ENCODE results near the gene OR8B8.
"Not testable (repeated sequence)": the region's sequence is repeated elsewhere in the genome, so short reads cannot be mapped to it uniquely, and the experiment has no call there.

OR8B8 gene

GRCh38 chr11:124415356-124415923, 30.1 kb downstream of the OR8B8 start:
- no peak overlapping the region for H3K9ac ChIP-seq (ENCODE audit: insufficient read length, low read depth)
- TF ChIP-seq SUZ12 (IDR thresholded peaks at IDR 0.05; ENCODE audit: extremely low read depth, insufficient read depth, insufficient read length) (no peak), YY1 (IDR thresholded peaks at IDR 0.05; ENCODE audit: insufficient read depth, insufficient read length) (no peak), ZNF274 (IDR thresholded peaks at IDR 0.05; ENCODE audit: low read depth, low read length) (no peak)
- no peaks in the 10 kb centered on the region for H3K27me3 ChIP-seq (ENCODE audit: insufficient read depth, insufficient read length)
- no peaks in the 10 kb centered on the region for H3K4me1 ChIP-seq (ENCODE audit: insufficient read depth, insufficient read length)
- DNase-seq (ENCODE audit: low read depth, low spot score), result peak; percentile 39
- H3K4me3 ChIP-seq (ENCODE audit: insufficient read length, low read depth), result no peak overlapping the region
- H3K36me3 ChIP-seq (ENCODE audit: insufficient read depth, insufficient read length, low read length), result no peaks in the 10 kb centered on the region
- no peaks in the 10 kb centered on the region for H3K9me3 ChIP-seq (ENCODE audit: insufficient read depth, low read length)

GRCh38 chr11:124409906-124410305, 35.6 kb downstream of the OR8B8 start:
- no peak for TF ChIP-seq SUZ12 (IDR thresholded peaks at IDR 0.05; ENCODE audit: extremely low read depth, insufficient read depth, insufficient read length)
- no peak for TF ChIP-seq ZNF274 (IDR thresholded peaks at IDR 0.05; ENCODE audit: low read depth, low read length)
- no peak for TF ChIP-seq YY1 (IDR thresholded peaks at IDR 0.05; ENCODE audit: insufficient read depth, insufficient read length)
- H3K36me3 ChIP-seq (ENCODE audit: insufficient read depth, insufficient read length, low read length), result no peaks in the 10 kb centered on the region
- H3K9me3 ChIP-seq (ENCODE audit: insufficient read depth, low read length), result no peaks in the 10 kb centered on the region
- no peaks in the 10 kb centered on the region for H3K27me3 ChIP-seq (ENCODE audit: insufficient read depth, insufficient read length)
- no peaks in the 10 kb centered on the region for H3K4me1 ChIP-seq (ENCODE audit: insufficient read depth, insufficient read length)
- H3K9ac ChIP-seq (ENCODE audit: insufficient read length, low read depth), result no peak overlapping the region
- no peak for DNase-seq (ENCODE audit: low read depth, low spot score)
- no peak overlapping the region for H3K4me3 ChIP-seq (ENCODE audit: insufficient read length, low read depth)

- H3K4me1 ChIP-seq (ENCODE audit: insufficient read depth, insufficient read length), result no peaks in the 10 kb centered on the region
- no peaks in the 10 kb centered on the region for H3K27me3 ChIP-seq (ENCODE audit: insufficient read depth, insufficient read length)
- H3K9me3 ChIP-seq (ENCODE audit: insufficient read depth, low read length), result peaks cover 6% of the 10 kb centered on the region; the same call in 1 of the 2 replicates
- H3K4me3 ChIP-seq (ENCODE audit: insufficient read length, low read depth), result no peak overlapping the region
- TF ChIP-seq YY1 (IDR thresholded peaks at IDR 0.05; ENCODE audit: insufficient read depth, insufficient read length), result no peak
- TF ChIP-seq ZNF274 (IDR thresholded peaks at IDR 0.05; ENCODE audit: low read depth, low read length), result no peak
- TF ChIP-seq SUZ12 (IDR thresholded peaks at IDR 0.05; ENCODE audit: extremely low read depth, insufficient read depth, insufficient read length), result no peak
- no peak for DNase-seq (ENCODE audit: low read depth, low spot score)
- H3K9ac ChIP-seq (ENCODE audit: insufficient read length, low read depth), result no peak overlapping the region
- H3K36me3 ChIP-seq (ENCODE audit: insufficient read depth, insufficient read length, low read length), result no peaks in the 10 kb centered on the region
These were observed 39.9 kb downstream of the OR8B8 start for GRCh38 chr11:124405581-124405980.

- H3K9me3 ChIP-seq (ENCODE audit: insufficient read depth, low read length); H3K4me3 ChIP-seq (ENCODE audit: insufficient read length, low read depth); H3K36me3 ChIP-seq (ENCODE audit: insufficient read depth, insufficient read length, low read length); H3K27me3 ChIP-seq (ENCODE audit: insufficient read depth, insufficient read length); H3K4me1 ChIP-seq (ENCODE audit: insufficient read depth, insufficient read length); H3K9ac ChIP-seq (ENCODE audit: insufficient read length, low read depth); DNase-seq (ENCODE audit: low read depth, low spot score): not testable (repeated sequence)
These were observed 42.3 kb downstream of the OR8B8 start for GRCh38 chr11:124403186-124403585.

- peak; percentile 49 for DNase-seq (ENCODE audit: low read depth, low spot score)
- Histone ChIP-seq H3K36me3 (ENCODE audit: insufficient read depth, insufficient read length, low read length) (no peaks in the 10 kb centered on the region), H3K9ac (ENCODE audit: insufficient read length, low read depth) (no peak overlapping the region), H3K4me1 (ENCODE audit: insufficient read depth, insufficient read length) (no peaks in the 10 kb centered on the region), H3K9me3 (ENCODE audit: insufficient read depth, low read length) (peaks cover 6% of the 10 kb centered on the region; the same call in 1 of the 2 replicates), H3K4me3 (ENCODE audit: insufficient read length, low read depth) (no peak overlapping the region), H3K27me3 (ENCODE audit: insufficient read depth, insufficient read length) (no peaks in the 10 kb centered on the region)
- TF ChIP-seq ZNF274 (IDR thresholded peaks at IDR 0.05; ENCODE audit: low read depth, low read length), result no peak
- TF ChIP-seq SUZ12 (IDR thresholded peaks at IDR 0.05; ENCODE audit: extremely low read depth, insufficient read depth, insufficient read length), result no peak
- TF ChIP-seq YY1 (IDR thresholded peaks at IDR 0.05; ENCODE audit: insufficient read depth, insufficient read length), result no peak
These were observed 43.1 kb downstream of the OR8B8 start for GRCh38 chr11:124402326-124402922.

GRCh38 chr11:124398924-124399323, 46.6 kb downstream of the OR8B8 start, which contains the start of gene OR8B3:
Gene OR8B3, minus strand, starts transcription at chr11:124399024. Its CDS starts 1,673 bp downstream, at chr11:124397351.
- no peaks in the 10 kb centered on the region for H3K27me3 ChIP-seq (ENCODE audit: insufficient read depth, insufficient read length)
- no peaks in the 10 kb centered on the region for H3K36me3 ChIP-seq (ENCODE audit: insufficient read depth, insufficient read length, low read length)
- no peak for TF ChIP-seq YY1 (IDR thresholded peaks at IDR 0.05; ENCODE audit: insufficient read depth, insufficient read length)
- TF ChIP-seq ZNF274 (IDR thresholded peaks at IDR 0.05; ENCODE audit: low read depth, low read length), result no peak
- TF ChIP-seq SUZ12 (IDR thresholded peaks at IDR 0.05; ENCODE audit: extremely low read depth, insufficient read depth, insufficient read length), result no peak
- no peaks in the 10 kb centered on the region for H3K4me1 ChIP-seq (ENCODE audit: insufficient read depth, insufficient read length)
- no peaks in the 10 kb centered on the region for H3K9me3 ChIP-seq (ENCODE audit: insufficient read depth, low read length)
- no peak within 1 kb of the TSS for H3K9ac ChIP-seq (ENCODE audit: insufficient read length, low read depth)
- no peak within 1 kb of the TSS for H3K4me3 ChIP-seq (ENCODE audit: insufficient read length, low read depth)
- DNase-seq (ENCODE audit: low read depth, low spot score), result no peak

- not testable (repeated sequence) for DNase-seq (ENCODE audit: low read depth, low spot score); H3K36me3 ChIP-seq (ENCODE audit: insufficient read depth, insufficient read length, low read length)
These were observed 48.6 kb downstream of the OR8B8 start for GRCh38 chr11:124396847-124397246.

More at GRCh38 chr11:124396847-124397246, 48.6 kb downstream of the OR8B8 start:
- not testable (repeated sequence) for H3K4me1 ChIP-seq (ENCODE audit: insufficient read depth, insufficient read length); H3K9me3 ChIP-seq (ENCODE audit: insufficient read depth, low read length); H3K4me3 ChIP-seq (ENCODE audit: insufficient read length, low read depth); H3K9ac ChIP-seq (ENCODE audit: insufficient read length, low read depth); H3K27me3 ChIP-seq (ENCODE audit: insufficient read depth, insufficient read length)

Data from NT2/D1 (cell line).